HG03159 (cell line): ENCODE measurements around the gene MAP2K6.
A peak's percentile ranks its signal among the peaks of the same experiment; 100 is the strongest.

Source experiments
- ATAC-seq: cut with Tn5 transposase; IDR thresholded peaks from one replicate; pipeline ENCODE4 v1.9.1; 2021; ENCODE audit warnings: mild to moderate bottlenecking, moderate library complexity; ENCODE audit not compliant: unreplicated experiment

MAP2K6 gene

DNA sequence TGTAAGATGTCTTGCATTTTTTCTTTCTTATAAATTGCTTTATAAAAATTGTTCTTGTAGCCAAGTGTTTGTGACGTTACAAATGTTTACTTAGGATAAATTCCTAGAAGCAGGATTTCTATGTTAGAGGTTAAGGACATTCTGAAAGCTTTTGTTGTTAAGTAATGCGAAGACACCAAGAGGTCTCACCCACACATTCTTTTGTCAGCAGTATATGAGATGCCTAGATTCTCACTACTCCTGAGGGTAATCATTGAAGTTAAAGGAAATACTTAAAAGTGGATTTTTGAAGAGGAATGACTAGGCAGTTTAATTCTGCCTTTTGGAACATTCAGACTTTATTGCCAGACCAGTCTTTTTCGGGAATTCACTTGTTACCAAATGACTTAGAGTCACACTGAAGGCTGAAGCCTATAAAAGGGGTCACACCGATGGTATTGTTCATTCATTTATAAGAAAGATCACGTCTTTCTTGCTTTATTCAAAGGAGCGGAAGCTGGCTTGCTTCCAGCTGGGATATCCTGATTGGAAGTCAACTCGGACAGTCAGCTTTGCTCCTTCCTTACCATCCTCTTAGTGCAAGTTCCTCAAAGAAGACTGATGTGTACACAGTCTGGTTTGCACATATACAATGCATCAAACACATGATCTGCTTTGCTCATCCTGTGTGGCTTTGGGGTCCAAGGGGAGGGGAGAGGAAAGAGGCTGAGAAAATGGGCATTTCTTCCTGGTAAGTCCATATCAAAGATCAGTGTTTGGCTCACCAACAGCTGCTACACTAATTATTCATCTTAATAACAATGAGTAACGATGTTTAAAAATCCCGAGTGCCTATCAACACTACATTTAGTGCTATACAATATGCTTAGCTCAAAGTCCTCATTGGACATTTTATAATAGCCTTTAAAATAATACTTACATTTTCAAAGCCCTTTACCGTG, 160.0 kb downstream of the MAP2K6 start:
- no peak for ATAC-seq

DNA sequence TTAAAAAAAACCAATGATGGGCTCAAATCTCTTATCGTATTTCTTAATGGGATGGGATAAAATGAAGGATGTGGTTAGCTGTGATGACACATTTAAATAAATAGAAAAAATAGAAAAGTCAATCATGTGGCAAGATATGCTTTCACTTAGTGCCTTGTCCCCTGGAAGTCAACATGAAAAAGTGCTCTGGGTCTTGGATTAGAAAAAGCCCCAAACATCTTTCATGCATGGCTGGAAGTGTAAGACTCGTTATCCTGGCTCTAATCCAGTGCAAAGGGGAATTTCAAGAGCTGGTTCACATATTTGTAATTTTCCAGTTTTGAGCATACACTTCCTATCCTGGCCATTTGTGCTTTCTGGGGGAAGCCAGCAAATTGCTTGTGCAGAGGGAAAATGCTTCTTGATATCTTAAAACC, 160.9 kb downstream of the MAP2K6 start:
- no peak for ATAC-seq

DNA sequence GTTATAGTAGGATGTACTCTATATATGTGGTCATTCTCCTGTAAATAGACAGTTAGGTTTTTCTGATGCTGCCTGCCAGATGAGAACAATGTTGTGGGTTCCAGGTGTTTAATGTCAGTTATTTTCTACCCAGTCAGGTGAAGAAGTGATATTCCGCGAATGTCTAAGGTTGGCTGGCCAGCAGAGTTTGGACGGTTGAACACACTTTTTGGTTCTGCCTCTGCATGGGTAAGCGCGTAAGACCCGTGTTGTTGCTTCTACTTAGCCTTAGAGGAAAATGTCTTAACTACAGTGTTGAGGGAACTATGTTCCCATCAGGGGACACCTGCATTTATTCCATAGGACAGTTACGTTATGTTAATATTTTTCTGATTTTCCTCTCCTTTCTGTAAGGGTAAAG, 162.6 kb downstream of the MAP2K6 start:
- no peak for ATAC-seq

DNA sequence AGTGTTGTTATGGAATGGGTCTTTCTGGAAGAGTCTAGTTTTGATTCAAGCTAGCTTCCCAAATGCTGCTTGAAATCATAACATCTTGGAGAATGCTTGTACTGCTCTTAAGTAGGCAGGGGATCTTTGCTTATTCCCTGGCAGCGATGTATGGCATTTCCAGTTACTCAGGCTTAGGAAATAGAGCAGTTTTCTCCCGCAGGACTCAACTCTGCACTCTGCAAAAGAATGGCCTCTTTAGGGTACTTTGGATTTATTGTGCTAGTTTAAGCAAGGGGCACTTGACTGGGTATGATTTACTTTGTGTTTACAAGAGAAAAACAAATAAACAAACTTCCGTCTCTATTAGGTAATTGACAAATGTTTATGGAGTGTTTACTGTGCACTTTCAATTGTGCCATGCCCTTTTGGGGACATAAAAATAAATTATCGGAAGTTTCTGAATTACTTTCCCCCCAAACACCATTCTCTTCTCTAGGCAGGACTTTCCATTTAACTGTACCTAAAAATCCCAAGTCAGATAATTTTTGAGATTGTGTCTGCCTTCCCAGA, 164.0 kb downstream of the MAP2K6 start:
- ATAC-seq, result no peak

DNA sequence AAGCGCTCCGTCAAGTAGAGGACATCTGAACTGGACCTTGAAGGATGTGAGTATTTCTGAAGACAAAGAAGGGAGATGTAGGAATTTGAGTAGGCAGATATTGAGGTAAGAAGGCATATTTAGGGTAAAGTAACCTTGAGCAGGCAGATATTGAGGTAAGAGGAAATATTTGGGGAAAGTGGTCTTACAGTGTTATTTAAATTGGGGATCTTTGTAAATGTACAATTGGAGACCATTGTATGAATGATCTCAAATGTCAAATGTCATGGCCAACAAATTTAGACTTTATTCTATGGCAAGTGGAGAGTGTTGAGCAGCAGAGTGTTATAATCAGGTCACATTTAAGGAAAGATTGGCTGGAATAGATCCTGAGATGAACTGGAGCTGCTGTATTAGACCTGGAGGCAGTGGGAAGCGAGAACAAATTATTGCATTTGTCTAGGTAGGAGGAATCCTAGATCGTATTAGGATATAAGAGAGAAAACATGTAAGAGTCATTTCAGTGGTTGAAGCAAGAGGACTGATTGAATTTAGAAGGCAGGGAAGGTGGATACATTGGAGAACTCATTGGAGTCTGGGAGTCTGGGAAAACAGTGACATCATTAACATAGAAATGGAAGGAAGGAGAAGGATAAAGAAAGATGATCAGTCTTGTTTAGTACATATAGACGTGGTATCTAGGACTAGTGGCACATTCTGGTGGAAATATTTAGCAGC, 165.6 kb downstream of the MAP2K6 start:
- no peak for ATAC-seq

DNA sequence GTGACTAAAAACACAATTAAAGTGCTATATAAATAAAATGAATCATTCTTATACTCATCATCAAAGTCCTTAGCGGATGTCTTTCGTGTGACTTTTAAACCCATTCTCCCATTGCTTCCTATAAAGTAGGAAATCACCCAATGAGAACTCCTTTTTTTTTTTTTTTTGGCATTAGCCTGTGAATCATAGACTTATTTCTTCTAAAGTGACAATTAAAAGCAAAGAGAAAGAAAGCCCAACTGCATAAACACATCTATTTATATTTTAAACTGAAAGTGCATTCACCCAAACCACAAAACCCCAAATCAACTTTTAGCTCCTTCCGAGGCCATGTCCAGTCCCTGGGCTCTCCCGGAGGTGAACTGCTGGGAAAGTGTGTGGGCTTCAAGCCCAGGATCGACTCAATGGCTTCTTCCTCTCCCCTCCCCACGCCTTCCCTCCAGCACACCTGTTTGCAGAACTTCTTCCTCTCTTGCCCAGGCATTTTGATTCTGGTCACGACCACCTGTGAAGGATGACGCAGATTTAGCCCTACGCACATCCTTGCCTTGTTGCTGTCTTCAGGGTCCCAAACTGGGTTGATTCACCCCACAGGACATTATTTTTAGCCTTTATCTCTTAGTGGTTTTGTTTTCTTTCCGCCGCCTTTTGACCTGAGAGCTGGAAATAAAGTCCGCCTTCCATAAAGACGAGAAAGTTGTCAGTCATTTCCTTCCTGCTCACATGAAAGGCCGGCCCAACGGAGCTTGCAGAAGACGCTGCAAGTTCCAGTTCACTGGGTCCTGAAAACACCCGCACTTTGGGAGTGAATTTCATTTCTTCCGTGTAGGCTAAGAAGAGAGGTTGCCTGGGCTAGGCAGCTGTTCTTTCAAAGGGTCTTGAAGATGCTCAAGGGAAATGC, 166.8 kb downstream of the MAP2K6 start:
- ATAC-seq, result peak; percentile 88

DNA sequence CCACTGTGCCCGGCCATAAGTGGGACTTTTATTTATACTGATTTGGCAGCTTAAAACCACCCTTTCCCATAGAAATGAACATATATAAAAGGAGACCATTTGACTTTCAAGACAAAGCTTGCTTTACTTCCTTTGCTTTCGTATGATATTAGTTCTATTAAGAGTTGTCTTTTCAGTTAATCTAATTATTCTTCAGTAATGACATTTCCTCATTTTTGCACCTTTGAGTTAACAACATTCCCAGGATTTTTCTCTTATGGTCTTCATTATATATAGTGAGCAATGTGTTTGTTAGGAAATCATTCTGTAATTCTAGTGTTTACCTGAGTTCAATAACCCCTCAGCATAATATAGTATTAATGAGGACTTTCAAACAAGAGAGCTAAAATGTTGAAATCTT, 173.8 kb downstream of the MAP2K6 start:
- no peak for ATAC-seq

DNA sequence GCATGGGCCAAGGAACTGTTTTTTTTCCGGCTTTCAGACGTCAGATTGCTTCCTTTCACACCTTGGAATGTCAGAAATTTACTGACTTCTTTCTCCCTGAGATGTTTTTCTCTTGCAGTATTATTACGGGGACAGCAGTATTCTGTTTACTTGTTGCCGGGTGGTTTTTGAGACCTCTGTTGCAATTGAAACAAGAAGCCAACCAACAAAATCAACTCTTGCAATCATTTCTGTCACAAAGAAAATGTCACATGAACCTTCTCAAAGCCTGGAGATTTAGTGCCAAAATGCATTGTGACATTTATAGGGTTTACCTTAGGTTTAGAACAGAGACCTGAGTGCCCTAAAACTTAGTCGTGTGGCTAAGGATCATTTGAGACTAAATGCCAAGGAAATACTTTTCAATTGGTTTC, 174.3 kb downstream of the MAP2K6 start:
- ATAC-seq, result no peak

DNA sequence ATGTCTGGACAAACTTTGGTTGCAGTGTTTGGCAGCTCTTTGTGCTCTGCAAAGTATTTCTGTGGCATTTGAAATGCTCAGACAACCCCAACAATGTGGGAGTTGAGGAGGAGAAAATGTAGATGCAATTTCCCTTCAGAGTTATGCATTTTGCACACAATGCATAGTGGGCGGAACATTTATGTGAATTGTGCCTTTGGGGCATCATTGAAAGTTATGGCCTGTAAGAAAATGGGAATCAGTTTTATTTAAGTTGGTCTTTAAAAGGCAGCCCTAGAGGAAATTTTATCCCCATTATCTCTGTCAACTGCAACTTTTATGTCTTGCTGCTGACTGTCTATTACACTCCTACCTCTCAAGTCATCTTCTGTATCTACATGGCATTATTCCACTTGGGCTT, 176.2 kb downstream of the MAP2K6 start:
- no peak for ATAC-seq

DNA sequence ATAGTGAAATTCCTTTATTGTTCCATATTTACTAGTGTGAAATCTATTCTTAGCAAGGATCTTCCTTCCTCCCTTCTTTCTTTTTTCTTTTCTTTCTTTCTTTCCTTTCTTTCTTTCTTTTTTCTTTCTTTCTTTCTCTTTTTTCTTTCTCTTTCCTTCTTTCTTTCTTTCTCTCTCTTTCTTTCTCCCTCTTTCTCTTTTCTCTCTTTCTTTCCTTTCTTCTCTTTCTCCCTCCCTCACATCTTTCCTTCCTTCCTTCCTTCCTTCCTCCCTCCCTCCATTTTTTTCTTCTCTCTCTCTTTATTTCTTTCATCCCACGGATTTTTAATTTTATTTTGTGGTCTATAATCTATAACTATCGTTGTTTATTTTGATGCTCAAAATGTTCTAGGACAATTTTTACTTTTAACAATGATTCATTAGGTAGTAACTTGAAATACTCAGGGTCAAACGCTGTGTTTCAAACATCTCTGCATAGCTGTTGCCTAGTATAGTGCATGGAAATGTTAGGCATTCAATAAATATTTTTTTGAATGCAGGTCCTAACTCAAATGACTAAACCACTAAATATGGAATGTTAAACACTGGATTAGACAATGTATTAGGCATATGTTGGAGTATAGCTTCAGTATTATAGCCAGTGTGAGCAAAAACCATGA, 178.3 kb downstream of the MAP2K6 start:
- no peak for ATAC-seq

DNA sequence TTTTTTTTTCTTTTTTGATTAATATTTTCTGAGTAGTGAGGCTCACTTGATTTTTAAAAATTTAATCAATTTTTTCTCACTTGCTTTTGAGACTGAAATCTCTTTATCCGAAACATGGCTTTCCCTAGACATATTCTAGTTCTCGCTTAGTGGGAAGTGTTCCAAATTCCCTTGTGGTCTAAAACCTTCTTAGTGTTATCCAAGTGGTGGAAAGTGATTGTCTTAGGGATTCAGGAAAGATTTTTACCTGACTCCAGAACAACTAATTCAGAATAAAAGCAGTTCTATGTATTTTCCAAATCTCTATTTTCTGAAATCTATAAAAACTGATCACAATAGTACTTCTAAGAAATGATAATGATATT, 178.8 kb downstream of the MAP2K6 start:
- no peak for ATAC-seq

DNA sequence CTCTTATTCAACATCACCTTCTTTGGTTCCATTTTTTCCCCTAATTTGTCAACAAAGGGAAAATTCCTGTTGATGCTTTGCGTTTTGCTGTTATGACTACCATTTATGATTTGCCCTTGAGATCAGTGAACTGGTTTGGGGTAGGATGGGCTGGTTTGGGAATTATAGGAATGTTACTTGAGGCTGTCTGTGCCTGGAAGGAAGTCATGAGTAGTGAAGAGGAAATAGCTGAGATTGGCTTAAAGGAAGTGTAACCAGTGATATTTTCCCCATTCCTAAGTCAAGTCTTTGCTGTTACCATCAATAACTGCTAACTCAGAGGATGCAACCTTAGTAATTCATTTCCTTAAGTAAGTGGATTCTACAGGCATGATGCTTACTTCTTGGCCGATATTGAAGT, 179.2 kb downstream of the MAP2K6 start:
- no peak for ATAC-seq

DNA sequence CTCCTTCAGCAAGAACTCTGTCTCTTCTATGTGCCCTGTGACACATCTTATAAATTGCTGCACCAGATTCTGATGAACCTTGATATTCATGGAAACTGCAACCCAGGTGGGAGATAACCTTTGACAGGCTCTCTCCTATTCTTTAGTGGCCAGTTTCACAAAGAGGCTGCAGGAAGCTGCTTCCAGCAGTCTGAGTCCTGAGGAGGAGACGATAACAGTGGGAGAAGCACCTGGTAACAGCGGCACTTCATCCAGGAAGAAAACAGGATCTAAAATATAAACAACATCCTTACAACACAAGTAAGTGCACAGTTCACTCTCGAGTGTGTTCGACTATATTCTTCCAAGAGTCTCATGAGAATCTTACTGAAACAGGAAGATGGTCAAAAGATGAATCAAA, 180.1 kb downstream of the MAP2K6 start:
- no peak for ATAC-seq

DNA sequence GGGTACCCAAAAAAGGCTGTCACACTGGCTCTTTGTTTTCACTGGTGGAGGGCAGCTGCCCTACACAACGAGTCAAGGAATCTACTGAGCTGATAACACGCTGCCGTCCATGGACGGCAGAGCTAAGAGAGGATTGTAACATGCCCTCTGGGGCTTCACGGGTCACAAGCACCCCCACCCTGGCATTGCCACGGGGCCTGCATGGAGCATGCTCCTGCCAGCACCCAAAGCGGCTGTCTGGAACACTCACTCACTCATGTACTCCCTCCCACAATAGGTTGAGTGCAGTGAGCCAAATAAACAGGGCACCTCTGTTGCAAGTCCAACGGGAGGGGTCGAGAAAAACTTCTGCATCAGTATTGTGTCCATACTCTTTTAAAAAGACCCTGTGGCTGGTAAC, 181.6 kb downstream of the MAP2K6 start:
- ATAC-seq, result no peak

DNA sequence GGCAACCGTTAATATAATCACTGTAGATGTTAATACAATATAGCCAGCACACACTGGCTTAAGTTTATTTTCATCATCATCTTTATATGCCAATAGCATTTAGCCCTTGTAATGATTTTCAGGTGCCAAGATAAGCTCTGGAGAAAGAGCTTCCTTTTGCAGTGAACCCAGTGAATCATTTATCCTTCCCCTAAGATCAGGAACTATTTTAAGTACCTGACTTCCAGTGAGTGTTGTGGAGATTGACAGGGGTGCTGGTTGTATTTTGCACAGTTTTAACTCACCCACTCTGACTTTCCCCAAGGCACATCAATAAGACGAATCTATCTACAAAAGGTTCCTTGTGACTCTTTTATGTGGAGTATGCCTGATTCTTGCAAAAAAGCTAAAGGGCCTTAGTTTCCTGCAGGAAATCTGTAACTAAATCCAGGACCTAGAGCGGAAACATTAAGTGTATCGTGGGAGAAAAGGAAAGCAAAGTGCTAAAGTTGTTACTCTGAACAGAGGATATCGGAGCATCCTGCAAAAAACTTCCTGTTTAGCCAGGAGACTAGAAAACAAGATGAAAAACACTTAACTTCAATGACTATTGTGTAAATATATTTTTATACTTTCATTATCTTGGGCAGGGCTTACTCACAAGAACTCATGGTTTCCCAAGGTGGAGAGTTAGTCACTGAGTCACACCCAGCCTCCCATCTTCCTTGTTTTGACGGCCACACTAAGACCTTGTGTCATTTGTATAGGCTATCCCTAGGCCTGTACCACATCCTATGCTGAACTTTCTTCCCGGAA, 183.6 kb downstream of the MAP2K6 start:
- ATAC-seq, result no peak

DNA sequence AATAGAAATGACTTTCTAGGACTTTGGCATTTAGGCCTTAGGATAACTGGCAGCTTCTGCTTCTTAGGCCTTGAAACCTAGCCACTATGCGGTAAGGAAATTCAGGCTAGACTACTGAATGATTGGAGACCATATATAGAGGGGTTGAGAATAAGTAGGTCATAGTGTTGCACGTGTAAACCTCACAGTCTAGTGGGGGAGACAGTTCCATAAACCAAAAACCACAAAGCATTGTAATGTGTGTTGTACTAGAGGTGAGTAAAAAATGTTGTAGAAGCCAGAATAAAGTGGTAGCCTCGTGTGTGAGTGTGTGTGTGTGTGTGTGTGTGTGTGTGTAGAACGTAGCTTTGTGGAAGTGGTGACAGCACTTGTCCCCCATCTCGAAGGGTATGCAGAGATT, 188.5 kb downstream of the MAP2K6 start:
- no peak for ATAC-seq
